GM10847 (cell line): ENCODE measurements around the gene RAB31.

ENCODE experiments used
- POLR2A ChIP-seq: IDR thresholded peaks from 2 replicates; pipeline ENCODE4 v1.6.1; 2011; ENCODE audit not compliant: insufficient read length; ENCODE audit errors: extremely low read depth

The RAB31 gene

DNA sequence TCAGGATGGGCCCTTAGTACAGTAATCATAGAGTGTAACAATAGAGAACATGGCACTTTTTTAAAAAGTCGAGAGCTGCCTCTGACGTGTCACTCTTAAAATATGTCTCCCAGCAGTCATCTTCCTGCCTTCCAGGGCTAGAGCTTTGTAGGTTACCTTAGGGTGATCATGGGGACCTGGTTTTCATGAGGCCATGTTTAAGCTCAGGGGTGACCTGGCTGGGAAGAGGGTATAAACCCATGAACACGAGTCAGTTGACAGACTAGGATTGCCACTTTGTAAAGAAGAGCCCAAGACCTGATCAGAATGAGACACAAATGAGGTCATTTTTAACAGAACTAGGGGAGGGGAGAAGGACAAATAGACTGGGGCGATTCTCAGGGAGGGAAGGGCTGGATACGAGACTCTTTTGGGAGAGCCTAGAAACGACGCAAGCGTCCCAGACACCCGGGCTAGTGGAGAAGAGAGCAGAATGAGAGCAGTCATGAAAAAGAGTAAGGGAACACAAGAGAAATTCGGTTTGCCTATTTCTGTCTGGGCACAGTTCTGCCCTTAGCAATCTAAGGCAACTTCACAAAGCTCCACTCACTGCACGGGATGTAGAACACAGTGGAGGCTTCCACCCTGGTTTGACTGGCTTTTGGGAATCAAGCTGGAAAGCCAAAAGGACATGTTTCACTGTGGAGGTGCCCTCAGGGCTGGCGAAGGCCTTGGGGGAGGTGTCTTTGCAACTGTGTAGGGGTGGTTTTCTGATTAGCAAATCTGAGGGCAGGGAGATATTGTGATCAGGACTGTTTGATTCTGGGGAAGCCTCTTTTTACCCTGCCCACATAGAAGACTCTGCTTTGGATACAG is 1.8 kb upstream of the RAB31 start:
- no peak for TF ChIP-seq POLR2A

DNA sequence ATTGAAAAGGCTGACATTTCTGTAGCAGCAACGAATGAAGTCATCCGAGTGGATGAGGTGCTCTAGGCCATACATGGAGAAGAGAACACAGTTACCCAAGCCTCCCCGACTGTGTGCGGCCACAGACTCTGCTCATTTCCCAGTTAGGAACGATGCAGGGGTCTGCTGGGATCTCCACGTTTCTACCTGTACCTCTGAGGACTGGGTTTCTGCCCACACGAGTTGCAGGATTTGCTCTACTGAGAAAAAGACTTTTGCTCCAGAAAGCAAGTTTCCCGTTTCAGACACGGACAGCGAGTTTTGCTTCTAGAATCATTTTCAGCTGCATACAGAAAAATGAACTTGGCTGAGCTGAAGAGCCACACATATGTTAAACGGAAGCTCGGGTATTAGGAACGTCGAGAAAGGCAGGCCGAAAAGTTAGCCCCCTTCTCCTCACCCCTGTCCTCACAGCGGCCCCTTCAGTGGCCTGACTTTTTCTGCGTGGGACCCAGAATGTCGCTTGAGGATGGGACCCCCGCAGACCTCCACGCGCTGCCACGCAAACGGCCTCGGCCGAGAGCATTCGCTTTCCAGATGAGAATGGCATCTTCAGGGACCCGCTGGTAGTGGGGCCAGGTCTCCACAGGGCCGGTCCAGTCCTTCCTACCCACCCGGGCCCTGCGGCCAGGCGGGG is 582 bp upstream of the RAB31 start:
- TF ChIP-seq POLR2A: no peak

GRCh38 chr18:9708434-9709303 is 568 bp downstream of the RAB31 start:
- no peak for TF ChIP-seq POLR2A

DNA sequence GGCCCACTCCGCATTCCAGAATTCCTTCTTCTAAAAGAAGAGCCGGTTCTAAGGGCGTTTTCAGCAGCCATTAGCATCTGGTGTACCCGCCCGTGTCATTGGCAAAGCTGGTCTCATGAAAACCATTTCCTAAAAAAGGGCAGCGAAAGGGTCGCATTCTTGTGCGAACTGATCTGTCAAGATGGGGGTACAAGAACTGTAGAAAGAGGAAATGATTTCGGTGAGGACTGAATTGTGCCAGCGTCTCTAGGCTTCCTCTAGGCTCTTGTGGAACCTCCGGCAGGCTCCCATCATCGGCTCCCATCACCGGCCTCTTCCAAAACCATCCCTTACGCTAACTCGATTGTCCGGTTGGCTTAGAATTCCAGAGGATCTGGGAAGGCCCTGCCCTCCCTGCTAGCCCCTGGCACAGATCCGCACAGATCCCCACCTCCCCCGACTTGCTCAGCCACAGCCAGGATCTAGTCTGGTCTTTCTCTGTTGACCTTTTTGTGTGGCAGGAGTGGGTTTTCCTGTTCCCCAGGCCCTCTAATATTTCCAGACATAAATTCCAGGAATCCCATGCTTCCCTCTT is 1.3 kb downstream of the RAB31 start:
- TF ChIP-seq POLR2A: no peak

DNA sequence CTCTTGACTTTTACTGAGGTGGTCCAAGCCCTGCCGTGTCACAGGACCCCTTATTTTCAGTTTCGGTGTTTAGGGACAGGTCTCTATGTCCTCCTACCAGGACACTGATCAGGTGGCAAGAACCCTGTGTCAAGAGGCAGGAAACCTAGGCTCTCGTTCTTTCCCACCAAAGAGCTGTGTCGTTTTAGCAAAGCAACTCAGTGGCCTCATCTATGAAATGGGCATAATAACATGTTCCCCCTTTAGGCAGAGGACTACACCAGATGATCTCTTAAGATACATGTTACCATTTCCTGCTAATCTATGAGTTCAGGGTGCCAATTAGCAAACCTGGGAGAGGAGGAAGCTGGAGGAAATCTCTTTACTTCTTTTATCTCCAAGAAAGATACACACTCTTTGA is 1.9 kb downstream of the RAB31 start:
- TF ChIP-seq POLR2A: no peak

DNA sequence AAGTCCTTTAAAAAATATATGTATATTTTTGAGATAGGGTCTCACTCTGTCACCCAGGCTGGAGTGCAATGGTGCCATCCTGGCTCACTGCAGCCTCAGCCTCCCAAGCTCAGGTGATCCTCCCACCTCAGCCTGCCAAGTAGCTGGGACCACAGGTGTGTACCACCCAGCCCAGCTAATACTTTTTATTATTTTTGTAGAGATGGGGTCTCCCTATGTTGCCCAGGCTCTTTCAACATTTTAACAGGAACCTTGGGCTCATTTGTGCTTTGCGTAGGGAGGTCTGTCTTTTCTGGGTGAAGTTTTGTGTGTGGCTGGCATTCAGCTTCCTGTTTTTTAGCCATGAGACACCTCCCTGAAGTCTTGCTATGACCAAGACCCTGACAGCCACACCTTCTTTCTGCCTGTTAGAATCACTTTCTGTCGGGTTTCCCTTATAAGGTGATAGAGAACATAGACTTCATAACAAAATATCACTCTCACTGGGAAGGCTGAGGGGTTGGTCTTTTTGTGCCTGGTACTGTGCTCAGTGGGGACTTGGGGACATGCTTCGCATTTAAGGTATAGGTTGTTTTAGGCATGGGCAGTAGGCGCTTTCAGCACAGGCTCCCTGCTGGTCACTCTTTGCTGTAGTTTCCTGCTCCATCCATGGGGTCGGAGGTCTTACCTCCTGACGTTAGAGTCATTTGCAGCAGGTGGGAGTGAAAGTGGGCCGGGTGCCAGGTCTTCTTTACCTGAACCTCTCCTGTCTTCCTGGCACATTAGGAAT is 3.4 kb downstream of the RAB31 start:
- no peak for TF ChIP-seq POLR2A

DNA sequence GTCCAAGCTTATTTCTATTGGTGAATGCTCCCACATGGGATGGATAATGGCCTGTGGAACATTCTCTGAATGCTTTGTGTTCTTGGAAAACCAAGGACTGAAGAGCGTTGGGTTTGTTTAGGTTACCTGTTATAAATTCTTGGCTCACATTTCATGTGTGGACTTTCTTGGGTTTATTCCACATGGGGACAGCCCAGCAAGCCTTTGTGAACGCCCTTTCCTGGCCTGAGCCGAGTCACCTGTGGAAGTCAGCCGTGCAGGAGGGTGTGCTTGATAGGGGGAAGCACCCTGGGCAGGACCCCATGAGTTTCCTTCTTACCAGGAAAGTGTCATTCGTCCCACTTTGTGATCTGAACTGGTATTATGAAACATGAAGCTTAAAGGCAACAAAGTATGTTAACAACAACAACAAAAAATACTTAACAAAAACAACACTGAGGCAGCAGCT is 4.1 kb downstream of the RAB31 start:
- no peak for TF ChIP-seq POLR2A

GRCh38 chr18:9712611-9713010 is 4.5 kb downstream of the RAB31 start:
- no peak for TF ChIP-seq POLR2A

DNA sequence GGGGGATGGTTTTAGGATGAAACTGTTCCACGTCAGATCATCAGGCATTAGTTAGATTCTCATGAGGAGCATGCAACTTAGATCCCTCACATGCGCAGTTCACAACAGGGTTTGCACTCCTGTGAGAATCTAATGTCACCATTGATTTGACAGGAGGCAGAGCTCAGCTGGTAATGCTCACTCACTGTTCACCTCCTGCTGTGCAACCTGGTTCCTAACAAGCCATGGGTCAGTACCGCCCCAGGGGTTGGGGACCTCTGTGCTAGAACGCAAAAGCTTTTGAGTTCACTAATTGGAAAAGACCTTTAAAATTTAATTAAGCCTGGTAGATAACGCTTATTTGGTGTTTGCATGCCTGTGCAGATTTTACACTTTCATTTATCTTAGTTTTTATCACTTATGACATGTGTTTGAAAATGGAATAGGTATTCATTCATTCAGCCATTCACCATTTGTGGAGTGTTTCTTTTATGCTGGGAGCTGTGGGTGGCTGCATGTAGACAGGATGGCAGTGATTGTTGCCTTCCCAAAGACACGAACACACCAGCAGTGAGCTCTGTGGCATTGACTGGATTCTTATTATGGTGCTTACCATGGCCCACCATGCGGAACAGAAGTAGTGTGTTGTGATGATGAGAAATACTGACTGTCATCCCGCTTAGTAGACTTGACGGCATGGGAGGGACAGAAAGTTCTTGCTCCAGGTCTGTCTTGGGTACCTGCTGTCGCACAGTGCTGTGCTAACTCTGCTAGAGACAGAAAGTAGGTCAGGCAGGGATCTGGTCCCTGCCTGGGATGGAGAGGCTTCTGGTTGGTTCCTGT is 6.4 kb downstream of the RAB31 start:
- TF ChIP-seq POLR2A: no peak

GRCh38 chr18:9715088-9715343 is 6.9 kb downstream of the RAB31 start:
- no peak for TF ChIP-seq POLR2A

GRCh38 chr18:9715978-9716774 is 8.1 kb downstream of the RAB31 start:
- no peak for TF ChIP-seq POLR2A

DNA sequence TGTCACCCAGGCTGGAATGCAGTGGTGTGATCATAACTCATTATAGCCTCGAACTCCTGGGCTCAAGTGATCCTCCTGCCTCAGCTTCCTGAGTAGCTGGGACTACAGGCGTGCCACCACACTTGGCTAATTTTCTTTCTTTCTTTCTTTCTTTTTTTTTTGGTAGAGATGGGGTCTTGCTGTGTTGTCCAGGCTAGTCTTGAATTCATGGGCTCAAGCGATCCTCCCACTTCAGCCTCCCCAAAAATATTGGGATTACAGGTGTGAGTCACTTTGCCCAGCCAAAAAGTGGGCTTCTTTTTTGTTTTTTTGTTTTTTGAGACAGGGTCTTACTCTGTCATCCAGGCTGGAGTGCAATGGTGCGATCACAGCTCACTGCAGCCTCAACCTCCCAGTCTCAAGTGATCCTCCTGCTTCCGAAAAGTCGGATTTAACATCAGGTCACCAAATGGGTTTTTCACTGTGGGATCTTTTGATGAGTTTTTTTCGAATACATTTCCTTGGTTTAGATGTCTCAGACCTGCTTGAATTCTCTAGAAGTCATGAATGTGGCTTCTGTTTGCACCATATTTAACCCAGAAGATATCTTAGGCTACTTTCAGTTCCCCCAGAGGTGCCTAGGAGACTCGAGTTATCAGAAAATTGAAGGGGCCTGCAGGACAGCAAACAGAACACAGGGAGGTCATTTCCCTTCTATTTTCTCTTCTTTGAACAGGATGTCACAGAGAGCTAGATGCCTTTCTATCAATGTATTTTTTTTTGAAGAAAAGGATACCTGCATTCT is 8.9 kb downstream of the RAB31 start:
- no peak for TF ChIP-seq POLR2A
